IPS-18a (cell line): ENCODE measurements around the gene PDZD4.

ENCODE experiments used
- H3K27ac ChIP-seq: one replicate; pipeline ENCODE4 v1.5.1; 2013; ENCODE audit warnings: low read length
- H3K27me3 ChIP-seq: one replicate; pipeline ENCODE4 v1.6.1; 2013; ENCODE audit warnings: mild to moderate bottlenecking, low read length; ENCODE audit not compliant: control insufficient read depth, insufficient read depth
- H3K36me3 ChIP-seq: one replicate; pipeline ENCODE4 v1.6.1; 2013; ENCODE audit warnings: low read depth, low read length; ENCODE audit not compliant: control insufficient read depth
- H3K4me1 ChIP-seq: one replicate; pipeline ENCODE4 v1.6.1; 2013; ENCODE audit warnings: low read depth, low read length; ENCODE audit not compliant: control insufficient read depth
- H3K4me3 ChIP-seq: one replicate; pipeline ENCODE4 v1.5.1; 2013; ENCODE audit warnings: low read length
- H3K9ac ChIP-seq: one replicate; pipeline ENCODE4 v1.6.1; 2013; ENCODE audit warnings: mild to moderate bottlenecking, low read length, moderate library complexity
- H3K9me3 ChIP-seq: one replicate; pipeline ENCODE4 v1.6.1; 2013; ENCODE audit warnings: low read depth, low read length; ENCODE audit not compliant: control insufficient read depth

PDZD4 gene

DNA sequence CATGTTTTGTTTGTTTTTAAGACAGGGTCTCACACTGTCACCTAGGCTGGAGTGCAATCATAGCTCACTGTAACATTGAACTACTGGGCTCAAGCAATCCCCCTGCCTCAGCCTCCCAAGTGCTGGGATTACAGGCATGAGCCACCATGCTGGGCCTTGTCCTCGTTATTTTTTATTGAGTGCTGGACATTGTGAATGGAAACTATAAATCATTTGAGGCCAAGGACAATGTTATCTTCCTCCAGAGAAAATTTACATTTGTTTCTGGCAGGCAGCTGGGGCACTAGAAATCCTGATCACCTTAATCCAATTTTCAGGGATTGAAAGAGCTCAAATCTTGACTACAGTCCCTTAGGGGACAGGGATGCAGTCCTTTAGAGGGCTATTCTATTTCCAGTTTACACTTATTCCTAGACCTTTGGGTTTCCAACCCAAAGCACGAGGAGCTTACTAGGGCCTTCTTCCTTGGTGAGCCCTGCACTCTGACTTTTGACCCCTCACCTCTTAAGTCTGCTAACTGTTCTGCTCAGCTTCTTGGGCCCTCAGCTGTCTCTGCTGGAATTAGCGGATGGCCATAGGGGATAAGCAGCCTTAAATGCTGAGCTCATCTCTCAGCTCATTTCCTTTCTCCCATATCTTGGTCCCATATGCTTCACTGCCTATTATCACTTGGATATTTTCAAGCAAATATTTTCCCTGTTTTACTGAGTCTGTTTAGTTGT lies 23.0 kb upstream of the PDZD4 start:
- no peaks in the 10 kb centered on the region for H3K36me3 ChIP-seq
- no peak overlapping the region for H3K4me3 ChIP-seq
- H3K9ac ChIP-seq = no peak overlapping the region
- no peak overlapping the region for H3K27ac ChIP-seq
- H3K27me3 ChIP-seq = no peaks in the 10 kb centered on the region
- peaks cover 8% of the 10 kb centered on the region for H3K9me3 ChIP-seq
- peaks cover 5% of the 10 kb centered on the region for H3K4me1 ChIP-seq

DNA sequence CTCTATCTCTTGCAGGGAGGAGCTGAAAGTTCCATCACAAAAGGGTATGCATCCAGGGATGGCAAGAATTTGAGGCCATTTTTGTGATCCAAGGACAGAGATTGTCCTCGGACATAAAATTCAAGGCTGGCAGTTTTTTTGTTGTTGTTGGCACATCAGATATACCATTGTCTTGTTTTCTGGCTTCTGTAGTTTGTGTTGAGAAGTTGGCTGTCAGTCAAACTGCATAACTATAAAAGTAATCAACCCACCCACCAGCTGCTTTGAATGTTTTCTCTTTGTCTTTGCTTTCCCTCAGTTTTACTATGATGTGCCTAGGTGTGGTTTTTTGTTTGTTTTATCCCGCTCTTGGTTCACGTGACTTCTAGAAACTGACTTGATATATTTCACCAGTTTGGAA lies 21.6 kb upstream of the PDZD4 start:
- Histone ChIP-seq H3K9me3 (peaks cover 4% of the 10 kb centered on the region), H3K4me3 (no peak overlapping the region), H3K9ac (no peak overlapping the region), H3K27ac (no peak overlapping the region), H3K27me3 (no peaks in the 10 kb centered on the region), H3K4me1 (peaks cover 11% of the 10 kb centered on the region), H3K36me3 (no peaks in the 10 kb centered on the region)

DNA sequence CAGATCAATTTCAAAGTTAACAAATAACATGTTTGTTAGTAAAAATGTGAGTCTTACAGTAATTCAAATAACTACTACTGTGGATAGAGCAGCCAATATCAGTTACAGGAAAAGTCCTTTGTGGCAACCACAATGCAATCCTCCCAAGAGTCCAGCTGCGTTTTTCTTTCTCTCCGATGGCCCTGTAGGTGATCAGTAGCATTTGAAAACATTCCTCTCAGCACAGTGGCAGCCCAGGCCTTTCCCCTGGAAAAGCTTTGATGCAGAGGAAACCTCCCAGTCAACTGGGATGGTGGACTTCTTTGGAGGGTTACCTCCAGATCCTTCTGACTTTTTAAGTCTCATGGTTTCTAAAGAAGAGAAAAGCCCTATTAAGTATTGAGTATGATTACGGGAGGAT lies 18.0 kb upstream of the PDZD4 start:
- Histone ChIP-seq H3K4me1 (peaks cover 30% of the 10 kb centered on the region), H3K9ac (no peak overlapping the region), H3K27me3 (no peaks in the 10 kb centered on the region), H3K36me3 (no peaks in the 10 kb centered on the region), H3K4me3 (no peak overlapping the region), H3K9me3 (peaks cover 5% of the 10 kb centered on the region), H3K27ac (no peak overlapping the region)

DNA sequence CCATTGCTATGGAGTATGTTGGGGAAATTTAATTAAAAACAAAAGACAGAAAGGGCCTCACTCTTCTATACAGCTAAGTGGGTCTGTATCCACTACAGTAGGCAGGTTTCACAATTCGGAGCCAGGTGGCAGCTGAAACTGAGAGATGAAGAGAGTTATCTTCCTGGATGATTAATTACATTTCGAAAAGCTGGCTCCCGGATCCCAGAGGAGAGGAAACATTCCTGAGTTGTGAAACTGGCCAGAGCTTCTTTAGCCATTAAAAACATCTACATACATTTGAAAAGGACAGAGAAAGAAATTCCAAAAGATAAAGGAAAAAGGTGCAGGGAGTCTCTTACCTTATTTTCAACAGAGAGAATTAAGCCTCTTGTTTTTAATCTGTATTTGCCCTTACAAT lies 15.5 kb upstream of the PDZD4 start:
- Histone ChIP-seq H3K9ac (peak overlapping the region; percentile 6), H3K27ac (no peak overlapping the region), H3K4me3 (peak overlapping the region; percentile 18), H3K4me1 (peaks cover 36% of the 10 kb centered on the region), H3K36me3 (no peaks in the 10 kb centered on the region), H3K9me3 (peaks cover 7% of the 10 kb centered on the region), H3K27me3 (no peaks in the 10 kb centered on the region)

DNA sequence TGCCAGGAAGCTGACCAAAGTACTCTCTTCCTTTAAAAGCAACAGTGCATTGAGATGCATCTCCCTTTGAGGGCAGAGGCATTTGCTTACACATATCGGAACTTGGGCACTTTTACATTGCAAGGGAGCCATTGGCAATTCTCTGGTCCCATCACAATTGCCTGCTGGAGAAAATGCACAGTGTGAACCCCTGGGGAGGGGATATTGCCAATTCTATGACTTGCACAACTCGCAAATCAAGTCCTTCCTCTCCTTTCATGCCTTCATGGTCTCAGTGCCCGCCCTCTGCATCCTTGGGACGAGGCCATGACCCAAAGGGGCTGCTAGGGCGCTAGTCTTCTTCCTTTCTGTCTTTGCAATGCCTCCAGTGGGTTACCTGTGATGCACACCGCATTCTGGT lies 14.9 kb upstream of the PDZD4 start:
- Histone ChIP-seq H3K4me1 (peaks cover 36% of the 10 kb centered on the region), H3K36me3 (no peaks in the 10 kb centered on the region), H3K27me3 (no peaks in the 10 kb centered on the region), H3K4me3 (peak overlapping the region; percentile 18), H3K9me3 (peaks cover 7% of the 10 kb centered on the region), H3K9ac (peak overlapping the region; percentile 4), H3K27ac (peak overlapping the region; percentile 38)

DNA sequence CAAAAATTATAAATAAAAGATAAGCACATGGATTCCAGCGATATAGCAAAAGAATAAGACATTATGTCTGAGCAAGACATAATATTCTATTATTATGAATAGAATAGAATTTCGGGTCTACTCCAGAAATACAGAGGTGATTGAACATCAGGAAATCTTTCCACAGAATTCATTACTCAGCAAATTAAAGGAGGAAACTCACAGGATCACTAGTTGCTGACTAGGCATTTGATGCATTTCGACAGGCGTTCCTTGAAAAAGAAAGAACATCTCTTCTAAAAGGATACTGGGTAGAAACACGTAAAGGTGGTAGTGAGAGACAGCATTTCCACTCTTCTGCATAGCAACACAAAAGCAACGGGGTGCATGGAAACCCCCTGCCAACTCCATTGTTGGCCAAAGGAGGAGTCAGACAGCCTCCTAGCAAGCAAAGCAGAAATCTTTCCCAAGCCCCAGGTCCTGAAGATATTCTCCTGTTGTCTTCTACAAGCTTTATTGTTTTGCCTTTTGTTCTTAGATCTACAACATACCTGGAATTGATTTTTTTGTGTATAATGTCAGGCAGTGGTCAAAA lies 14.3 kb upstream of the PDZD4 start:
- Histone ChIP-seq H3K9me3 (peaks cover 7% of the 10 kb centered on the region), H3K4me1 (peaks cover 35% of the 10 kb centered on the region), H3K27ac (peak overlapping the region; percentile 38), H3K27me3 (no peaks in the 10 kb centered on the region), H3K4me3 (peak overlapping the region; percentile 18), H3K36me3 (no peaks in the 10 kb centered on the region), H3K9ac (peak overlapping the region; percentile 10)

DNA sequence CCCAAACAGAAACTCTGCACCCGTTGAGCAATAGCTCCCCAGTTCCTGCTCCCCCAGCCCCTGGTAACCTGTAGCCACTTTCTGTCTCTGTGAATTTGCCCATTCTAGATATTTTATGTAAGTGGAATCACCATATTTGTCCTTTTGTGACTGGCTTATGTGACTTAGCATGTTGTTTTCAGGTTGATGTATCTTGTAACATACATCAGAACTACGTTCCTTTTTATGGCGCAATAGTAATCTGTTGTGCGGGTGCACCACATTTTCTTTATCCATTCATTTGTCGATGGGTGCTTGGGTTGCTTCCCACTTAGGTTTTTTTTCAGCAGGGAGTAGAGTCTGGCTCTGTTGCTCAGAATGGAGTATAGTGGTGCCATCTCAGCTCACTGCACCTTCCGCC lies 6.6 kb upstream of the PDZD4 start:
- Histone ChIP-seq H3K27ac (no peak overlapping the region), H3K27me3 (peaks cover 3% of the 10 kb centered on the region), H3K36me3 (no peaks in the 10 kb centered on the region), H3K9me3 (peaks cover 6% of the 10 kb centered on the region), H3K4me3 (no peak overlapping the region), H3K4me1 (peaks cover 4% of the 10 kb centered on the region), H3K9ac (no peak overlapping the region)

DNA sequence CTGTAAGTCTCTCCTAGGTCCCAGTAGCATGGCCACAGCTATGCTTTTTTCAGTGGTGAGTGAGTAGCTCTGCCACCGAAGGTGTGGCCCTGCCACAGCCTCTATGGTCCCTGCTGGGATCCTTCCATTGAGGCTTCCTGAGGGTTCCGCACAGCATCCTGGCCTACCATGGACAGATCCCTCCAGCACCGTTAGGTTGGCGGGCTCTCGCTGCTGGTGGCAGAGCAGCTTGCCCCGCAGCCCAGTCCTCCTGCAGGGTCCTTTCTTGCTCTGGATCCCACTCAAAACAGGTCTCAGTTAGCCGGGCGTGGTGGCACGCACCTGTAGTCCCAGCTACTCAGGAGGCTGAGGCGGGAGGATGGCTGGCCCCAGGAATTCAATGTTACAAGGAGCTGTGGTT lies 2.4 kb upstream of the PDZD4 start:
- no peak overlapping the region for H3K4me3 ChIP-seq
- no peaks in the 10 kb centered on the region for H3K36me3 ChIP-seq
- no peak overlapping the region for H3K27ac ChIP-seq
- H3K4me1 ChIP-seq = no peaks in the 10 kb centered on the region
- no peaks in the 10 kb centered on the region for H3K9me3 ChIP-seq
- no peak overlapping the region for H3K9ac ChIP-seq
- peaks cover 8% of the 10 kb centered on the region for H3K27me3 ChIP-seq

DNA sequence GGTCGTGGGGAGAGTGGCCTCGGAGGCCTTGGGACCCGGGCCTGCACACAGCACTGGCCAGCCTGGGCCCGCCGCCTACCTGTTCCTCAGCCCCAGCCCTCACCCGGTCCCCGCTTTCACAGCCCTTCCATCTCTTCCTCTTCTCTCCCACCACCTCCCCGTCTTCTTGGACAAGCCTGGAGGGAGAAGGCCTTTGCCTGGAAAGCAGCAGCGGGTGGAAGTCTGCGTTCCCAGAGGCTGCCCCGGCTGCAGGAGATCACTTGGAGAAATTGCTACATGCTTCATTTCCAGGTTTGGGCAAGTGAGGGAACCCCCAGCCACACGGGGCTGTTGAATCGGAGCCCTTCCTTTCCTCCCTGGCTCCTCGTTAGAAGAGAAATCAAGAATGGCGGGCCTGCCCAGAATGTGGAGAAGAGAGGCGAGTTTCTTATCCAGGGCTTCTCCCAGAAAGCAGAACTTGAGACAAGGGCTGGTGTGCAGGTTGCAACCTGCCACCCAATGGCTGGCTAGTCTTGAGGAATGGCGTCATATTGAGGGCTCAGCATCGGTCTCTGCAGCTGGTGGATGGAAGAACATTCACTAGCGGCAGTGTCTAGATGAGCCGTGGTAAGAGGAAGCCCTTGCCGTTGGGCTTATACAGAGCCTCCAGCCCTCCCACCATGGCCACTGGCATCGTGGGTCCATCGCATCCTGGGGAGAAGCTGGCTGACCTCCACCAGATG lies 1.2 kb upstream of the PDZD4 start:
- H3K9ac ChIP-seq = no peak overlapping the region
- H3K9me3 ChIP-seq = no peaks in the 10 kb centered on the region
- H3K4me1 ChIP-seq = no peaks in the 10 kb centered on the region
- no peak overlapping the region for H3K27ac ChIP-seq
- H3K27me3 ChIP-seq = peaks cover 8% of the 10 kb centered on the region
- H3K4me3 ChIP-seq = peak overlapping the region; percentile 51
- no peaks in the 10 kb centered on the region for H3K36me3 ChIP-seq

DNA sequence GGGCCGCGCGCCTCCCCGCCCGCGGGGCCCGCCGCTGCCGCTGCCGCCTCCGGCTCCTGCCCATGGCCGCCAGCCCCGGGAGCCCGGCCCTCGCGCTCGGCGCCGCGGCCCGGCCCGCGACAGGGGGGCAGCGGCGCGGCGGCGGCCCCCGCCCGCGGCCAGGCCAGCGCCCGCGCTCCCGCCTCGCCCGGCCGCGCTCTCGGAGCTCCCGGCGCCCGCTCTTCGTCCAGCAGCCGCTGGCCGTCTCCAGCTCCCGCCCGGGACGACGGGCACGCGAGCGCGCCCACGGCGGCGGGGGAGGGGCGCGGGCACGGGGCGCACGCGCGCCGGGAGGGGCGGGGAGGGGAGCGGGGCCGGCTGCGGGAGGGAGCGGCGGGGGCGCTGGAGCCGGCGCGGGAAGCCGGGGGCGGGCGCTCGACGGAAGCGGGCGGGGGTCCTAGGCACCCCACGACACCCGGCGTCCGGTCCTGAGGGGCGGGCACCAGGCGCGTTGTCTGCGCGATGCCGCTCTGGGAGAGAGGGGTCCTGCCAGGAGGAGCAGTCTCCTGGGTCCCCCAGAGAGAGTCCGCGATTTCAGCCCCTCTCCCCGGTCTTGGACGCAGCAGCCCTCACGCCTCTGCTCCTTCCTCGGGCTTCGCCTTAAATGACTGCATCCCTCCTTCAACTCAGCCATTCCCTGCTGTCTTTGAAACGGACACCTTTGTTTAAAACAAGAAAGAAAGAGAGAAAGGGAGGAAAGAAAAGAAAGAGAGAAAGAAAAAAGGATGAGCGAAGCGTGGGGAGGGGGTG lies 490 bp upstream of the PDZD4 start:
- Histone ChIP-seq H3K4me3 (peak overlapping the region; percentile 51), H3K4me1 (no peaks in the 10 kb centered on the region), H3K36me3 (no peaks in the 10 kb centered on the region), H3K27ac (no peak overlapping the region), H3K9me3 (no peaks in the 10 kb centered on the region), H3K27me3 (peaks cover 8% of the 10 kb centered on the region), H3K9ac (no peak overlapping the region)

DNA sequence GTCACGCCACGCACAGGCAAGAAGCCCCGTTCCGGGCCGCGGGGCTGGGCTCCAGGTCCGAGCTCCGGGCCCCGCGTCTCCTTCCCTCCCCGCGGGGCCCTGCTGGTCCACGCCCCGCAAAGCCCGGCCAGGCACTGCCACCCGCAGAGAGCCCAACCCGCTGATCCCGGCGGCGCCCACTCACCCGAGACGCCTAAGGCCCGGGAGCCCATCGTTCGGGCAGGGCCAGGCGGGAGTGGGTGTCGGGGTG lies 870 bp downstream of the PDZD4 start:
- Histone ChIP-seq H3K27me3 (peaks cover 8% of the 10 kb centered on the region), H3K4me3 (peak overlapping the region; percentile 75)

More for the DNA sequence above, 870 bp downstream of the PDZD4 start:
- Histone ChIP-seq H3K36me3 (no peaks in the 10 kb centered on the region), H3K4me1 (no peaks in the 10 kb centered on the region), H3K27ac (no peak overlapping the region), H3K9ac (peak overlapping the region; percentile 42), H3K9me3 (no peaks in the 10 kb centered on the region)
